Measurements from ENCODE around the gene RAB37. TPM values are rescaled to one million over a fixed set of nuclear protein-coding genes. Genes with fewer than 3 reads are reported as not detected.

RAB37 gene
- total and polyA plus RNA-seq, 2 of the 8 experiments (the other 6 are each of a cell fraction or from before 2014, with no cell fraction given) = 5.5 to 6.1 TPM

GRCh38 chr17:74784125-74784810 is 47.2 kb downstream of the RAB37 start (continued):
- TF ChIP-seq KDM4A (IDR thresholded peaks at IDR 0.05; ENCODE audit: low read depth, low read length, severe bottlenecking) (no peak), ZNF274 (IDR thresholded peaks at IDR 0.05; ENCODE audit: borderline replicate concordance, extremely low read depth, low read length) (no peak), RFX5 (IDR thresholded peaks at IDR 0.05; ENCODE audit: borderline replicate concordance, low read depth, low read length) (no peak), CBX5 (IDR thresholded peaks at IDR 0.05; ENCODE audit: low read depth, low read length) (no peak)

Data from H1 (cell line).